GM19467 (cell line): ENCODE data around the gene KIDINS220.

ENCODE experiments used
- ATAC-seq: cut with Tn5 transposase; IDR thresholded peaks from one replicate; pipeline ENCODE4 v1.9.1; 2021; ENCODE audit warnings: mild to moderate bottlenecking, moderate library complexity; ENCODE audit not compliant: unreplicated experiment

The KIDINS220 gene

GRCh38 chr2:8836971-8837794 is at the start of gene KIDINS220:
KIDINS220 (minus strand) TSS chr2:8837613; CDS start chr2:8827093, 10,520 bp downstream.
- peak; percentile 94 for ATAC-seq

- ATAC-seq, result no peak
These were observed 49.5 kb upstream of the KIDINS220 start for GRCh38 chr2:8886876-8887275.

- ATAC-seq, result no peak
These were observed 48.7 kb upstream of the KIDINS220 start for GRCh38 chr2:8886202-8886518.

- no peak for ATAC-seq
These were observed 48.2 kb upstream of the KIDINS220 start for GRCh38 chr2:8885449-8886201.

GRCh38 chr2:8884812-8885211 is 47.4 kb upstream of the KIDINS220 start:
- ATAC-seq, result no peak

GRCh38 chr2:8882094-8882493 is 44.7 kb upstream of the KIDINS220 start:
- ATAC-seq, result no peak

- ATAC-seq, result no peak
These were observed 40.5 kb upstream of the KIDINS220 start for GRCh38 chr2:8877894-8878293.

GRCh38 chr2:8877332-8877731 is 39.9 kb upstream of the KIDINS220 start:
- no peak for ATAC-seq

- ATAC-seq, result no peak
These were observed 39.2 kb upstream of the KIDINS220 start for GRCh38 chr2:8876628-8877027.

- no peak for ATAC-seq
These were observed 35.5 kb upstream of the KIDINS220 start for GRCh38 chr2:8872821-8873432.

GRCh38 chr2:8870441-8870840 is 33.0 kb upstream of the KIDINS220 start:
- no peak for ATAC-seq

GRCh38 chr2:8867363-8867762 is 29.9 kb upstream of the KIDINS220 start:
- ATAC-seq, result no peak

GRCh38 chr2:8863331-8863953 is 26.0 kb upstream of the KIDINS220 start:
- ATAC-seq, result no peak

GRCh38 chr2:8862230-8862629 is 24.8 kb upstream of the KIDINS220 start:
- ATAC-seq, result no peak

GRCh38 chr2:8861797-8862196 is 24.4 kb upstream of the KIDINS220 start:
- no peak for ATAC-seq

- ATAC-seq, result no peak
These were observed 22.8 kb upstream of the KIDINS220 start for GRCh38 chr2:8860239-8860638.

- no peak for ATAC-seq
These were observed 21.5 kb upstream of the KIDINS220 start for GRCh38 chr2:8858910-8859309.

GRCh38 chr2:8858264-8858663 is 20.9 kb upstream of the KIDINS220 start:
- ATAC-seq, result no peak

- no peak for ATAC-seq
These were observed 20.3 kb upstream of the KIDINS220 start for GRCh38 chr2:8857709-8858108.

- no peak for ATAC-seq
These were observed 18.8 kb upstream of the KIDINS220 start for GRCh38 chr2:8856176-8856575.

GRCh38 chr2:8855010-8855409 is 17.6 kb upstream of the KIDINS220 start:
- ATAC-seq, result no peak
